ENCODE results near the gene XIRP1.

DNA sequence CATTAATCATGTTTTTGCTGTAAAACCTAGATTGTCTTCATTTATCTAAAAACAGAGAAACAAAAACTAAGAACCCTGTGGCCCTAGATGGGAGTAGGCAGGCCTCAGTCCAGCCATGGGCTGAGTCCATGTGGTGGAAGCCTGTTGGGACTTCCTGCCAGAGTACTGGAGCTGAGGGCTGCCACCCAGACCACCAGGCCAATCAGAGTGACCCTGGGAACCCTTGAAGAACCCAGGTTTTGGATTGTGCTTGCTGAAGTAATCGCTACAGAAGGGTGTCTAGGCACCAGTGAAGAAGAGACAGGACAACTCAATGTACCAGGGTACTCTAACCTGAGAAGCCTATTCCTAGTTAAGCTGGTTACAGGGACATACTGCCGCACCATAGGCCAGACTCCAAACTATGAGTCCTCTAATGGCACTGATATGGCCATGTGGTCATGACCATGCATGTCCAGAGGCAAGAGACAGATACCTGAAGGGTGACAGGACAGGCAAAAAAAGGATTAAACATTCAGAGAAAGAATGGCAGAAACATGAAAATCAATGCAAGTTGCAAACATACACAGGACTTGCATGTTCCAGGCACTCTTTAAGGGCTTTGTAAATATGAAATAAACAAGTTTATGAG, 51.9 kb downstream of the XIRP1 start:
- TF ChIP-seq, protein P1, sequence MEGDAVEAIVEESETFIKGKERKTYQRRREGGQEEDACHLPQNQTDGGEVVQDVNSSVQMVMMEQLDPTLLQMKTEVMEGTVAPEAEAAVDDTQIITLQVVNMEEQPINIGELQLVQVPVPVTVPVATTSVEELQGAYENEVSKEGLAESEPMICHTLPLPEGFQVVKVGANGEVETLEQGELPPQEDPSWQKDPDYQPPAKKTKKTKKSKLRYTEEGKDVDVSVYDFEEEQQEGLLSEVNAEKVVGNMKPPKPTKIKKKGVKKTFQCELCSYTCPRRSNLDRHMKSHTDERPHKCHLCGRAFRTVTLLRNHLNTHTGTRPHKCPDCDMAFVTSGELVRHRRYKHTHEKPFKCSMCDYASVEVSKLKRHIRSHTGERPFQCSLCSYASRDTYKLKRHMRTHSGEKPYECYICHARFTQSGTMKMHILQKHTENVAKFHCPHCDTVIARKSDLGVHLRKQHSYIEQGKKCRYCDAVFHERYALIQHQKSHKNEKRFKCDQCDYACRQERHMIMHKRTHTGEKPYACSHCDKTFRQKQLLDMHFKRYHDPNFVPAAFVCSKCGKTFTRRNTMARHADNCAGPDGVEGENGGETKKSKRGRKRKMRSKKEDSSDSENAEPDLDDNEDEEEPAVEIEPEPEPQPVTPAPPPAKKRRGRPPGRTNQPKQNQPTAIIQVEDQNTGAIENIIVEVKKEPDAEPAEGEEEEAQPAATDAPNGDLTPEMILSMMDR (IDR thresholded peaks at IDR 0.05), result no peak
- TF ChIP-seq, protein P2, sequence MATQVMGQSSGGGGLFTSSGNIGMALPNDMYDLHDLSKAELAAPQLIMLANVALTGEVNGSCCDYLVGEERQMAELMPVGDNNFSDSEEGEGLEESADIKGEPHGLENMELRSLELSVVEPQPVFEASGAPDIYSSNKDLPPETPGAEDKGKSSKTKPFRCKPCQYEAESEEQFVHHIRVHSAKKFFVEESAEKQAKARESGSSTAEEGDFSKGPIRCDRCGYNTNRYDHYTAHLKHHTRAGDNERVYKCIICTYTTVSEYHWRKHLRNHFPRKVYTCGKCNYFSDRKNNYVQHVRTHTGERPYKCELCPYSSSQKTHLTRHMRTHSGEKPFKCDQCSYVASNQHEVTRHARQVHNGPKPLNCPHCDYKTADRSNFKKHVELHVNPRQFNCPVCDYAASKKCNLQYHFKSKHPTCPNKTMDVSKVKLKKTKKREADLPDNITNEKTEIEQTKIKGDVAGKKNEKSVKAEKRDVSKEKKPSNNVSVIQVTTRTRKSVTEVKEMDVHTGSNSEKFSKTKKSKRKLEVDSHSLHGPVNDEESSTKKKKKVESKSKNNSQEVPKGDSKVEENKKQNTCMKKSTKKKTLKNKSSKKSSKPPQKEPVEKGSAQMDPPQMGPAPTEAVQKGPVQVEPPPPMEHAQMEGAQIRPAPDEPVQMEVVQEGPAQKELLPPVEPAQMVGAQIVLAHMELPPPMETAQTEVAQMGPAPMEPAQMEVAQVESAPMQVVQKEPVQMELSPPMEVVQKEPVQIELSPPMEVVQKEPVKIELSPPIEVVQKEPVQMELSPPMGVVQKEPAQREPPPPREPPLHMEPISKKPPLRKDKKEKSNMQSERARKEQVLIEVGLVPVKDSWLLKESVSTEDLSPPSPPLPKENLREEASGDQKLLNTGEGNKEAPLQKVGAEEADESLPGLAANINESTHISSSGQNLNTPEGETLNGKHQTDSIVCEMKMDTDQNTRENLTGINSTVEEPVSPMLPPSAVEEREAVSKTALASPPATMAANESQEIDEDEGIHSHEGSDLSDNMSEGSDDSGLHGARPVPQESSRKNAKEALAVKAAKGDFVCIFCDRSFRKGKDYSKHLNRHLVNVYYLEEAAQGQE (IDR thresholded peaks at IDR 0.05; ENCODE audit: insufficient read depth in 1 of 2, low read depth in 2 of 2, low read length in 1 of 2), result no peak

All from Panc1 (cell line).